ENCODE data around the gene KDM6A. TPM values are rescaled to one million over a fixed set of nuclear protein-coding genes. Genes with fewer than 3 reads are reported as not detected.
"Not testable (repeated sequence)": the region's sequence is repeated elsewhere in the genome, so short reads cannot be mapped to it uniquely, and the experiment has no call there.

Gene KDM6A
- total RNA-seq, 2 donors from 2014 or later, result 8.8 to 15.3 TPM

DNA sequence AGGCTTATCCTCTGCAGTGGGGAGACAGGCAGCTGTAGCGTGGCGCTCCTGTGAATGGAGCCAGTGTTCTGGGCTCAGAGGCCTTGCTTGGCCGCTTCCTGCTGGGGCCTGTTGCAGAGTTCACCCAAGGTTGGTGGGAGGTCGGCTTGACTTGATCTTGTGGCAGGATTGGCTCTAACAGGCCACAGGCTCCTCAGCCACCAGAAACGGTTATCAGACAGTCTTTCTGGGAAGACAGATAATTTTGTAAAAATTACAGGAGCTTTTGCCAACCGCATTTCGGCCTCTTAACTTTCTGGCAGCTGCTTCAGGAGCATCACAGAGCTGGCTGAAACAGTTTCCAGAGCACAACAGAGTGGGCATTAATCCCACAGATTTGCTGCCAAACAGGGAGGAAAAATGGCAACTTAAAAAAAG is 261.3 kb downstream of the KDM6A start:
- DNase-seq, result peak; percentile 52
- ATAC-seq, result peak; percentile 93 to 94
- intact Hi-C loops (cut with DNase I), result no loop called here

DNA sequence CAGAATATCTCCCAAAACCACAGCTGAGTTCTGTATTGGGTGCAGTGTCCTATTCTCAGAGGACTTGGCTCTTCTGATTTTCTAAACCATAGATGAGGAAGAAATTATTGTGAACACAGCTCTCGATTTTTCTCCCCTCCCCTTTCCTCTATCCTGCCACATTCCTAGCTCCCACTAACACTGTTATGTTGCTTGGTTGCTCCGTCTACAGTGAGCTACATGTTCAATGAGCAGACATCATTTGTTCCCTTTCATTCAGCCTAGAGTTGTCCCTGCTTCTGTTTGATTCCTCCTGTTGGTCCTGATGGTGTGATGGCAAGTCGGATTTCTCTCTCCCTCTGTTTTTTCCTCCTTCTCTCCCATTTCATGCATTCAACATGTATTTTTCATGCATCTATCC is 261.8 kb downstream of the KDM6A start:
- intact Hi-C loops (cut with DNase I), result no loop called here
- DNase-seq (no peak), ATAC-seq (peak; percentile 62 to 68)

DNA sequence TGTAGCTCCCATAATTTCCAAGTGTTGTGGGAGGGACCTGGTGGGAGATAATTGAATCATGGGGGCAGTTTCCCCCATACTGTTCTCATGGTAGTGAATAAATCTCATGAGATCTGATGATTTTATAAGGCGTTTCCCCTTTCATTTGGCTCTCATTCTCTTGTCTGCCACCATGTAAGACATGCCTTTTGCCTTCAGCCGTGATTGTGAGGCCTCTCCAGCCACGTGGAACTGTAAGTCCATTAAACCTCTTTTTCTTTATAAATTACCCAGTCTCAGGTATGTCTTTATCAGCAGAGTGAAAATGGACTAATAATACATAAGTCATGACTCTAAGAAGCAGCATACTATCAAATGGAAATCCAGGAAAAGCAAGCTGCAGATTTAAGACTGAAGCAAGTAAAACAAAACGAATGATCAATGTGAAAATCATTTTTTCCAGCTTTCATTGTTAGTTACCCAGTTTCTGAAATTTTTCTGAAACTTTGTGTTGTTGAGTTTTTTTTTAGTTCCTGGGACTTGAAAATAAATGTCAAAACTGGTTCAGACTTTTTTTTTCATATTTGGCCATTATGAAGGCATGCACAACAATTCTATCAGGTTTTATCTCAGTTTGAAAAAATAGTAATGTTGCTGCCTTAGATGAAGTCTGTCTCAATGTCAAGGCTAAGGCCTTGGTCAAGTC is 262.5 kb downstream of the KDM6A start:
- DNase-seq, result not testable (repeated sequence)

DNA sequence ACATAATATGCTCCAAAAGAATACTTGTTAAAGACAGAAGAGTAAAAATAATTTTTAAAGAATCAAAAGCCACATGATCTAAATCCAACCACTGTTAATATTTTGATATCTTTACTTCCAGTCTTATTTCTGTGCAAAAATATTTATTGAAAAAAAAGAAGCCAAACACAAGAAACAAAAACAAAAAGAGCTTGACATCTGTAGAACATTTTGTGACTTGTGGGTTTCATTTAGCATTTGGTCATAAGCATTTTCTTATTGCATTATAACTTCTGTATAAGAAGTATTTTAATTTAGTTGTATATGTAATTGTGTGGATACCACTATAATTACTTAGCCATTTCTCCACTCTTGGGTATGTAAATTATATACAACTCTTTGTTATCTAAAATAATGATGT is 264.5 kb downstream of the KDM6A start:
- intact Hi-C loops (cut with DNase I), result no loop called here
- ATAC-seq, result no peak
- DNase-seq, result no peak

More for the DNA sequence above, 262.5 kb downstream of the KDM6A start:
- ATAC-seq; intact Hi-C loops (cut with DNase I): not testable (repeated sequence)

DNA sequence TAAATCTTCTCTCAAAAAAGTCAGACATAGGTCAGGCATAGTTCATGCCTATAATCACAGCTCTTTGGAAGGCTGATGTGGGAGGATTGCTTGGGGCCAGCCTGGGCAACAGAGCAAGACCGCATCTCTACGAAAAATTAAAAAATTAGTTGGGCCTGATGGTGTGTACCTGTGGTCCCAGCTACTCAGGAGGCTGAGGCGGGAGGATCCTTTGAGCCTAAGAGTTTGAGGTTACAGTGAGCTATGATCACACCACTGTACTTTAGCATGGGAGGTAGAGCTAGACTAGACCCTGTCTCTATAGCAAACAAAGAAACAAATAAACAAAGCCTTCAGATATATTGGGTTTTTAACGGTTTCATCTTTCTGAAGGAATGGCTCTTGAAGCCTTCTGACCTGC is 265.5 kb downstream of the KDM6A start:
- intact Hi-C loops (cut with DNase I), result no loop called here
- no peak for ATAC-seq

DNA sequence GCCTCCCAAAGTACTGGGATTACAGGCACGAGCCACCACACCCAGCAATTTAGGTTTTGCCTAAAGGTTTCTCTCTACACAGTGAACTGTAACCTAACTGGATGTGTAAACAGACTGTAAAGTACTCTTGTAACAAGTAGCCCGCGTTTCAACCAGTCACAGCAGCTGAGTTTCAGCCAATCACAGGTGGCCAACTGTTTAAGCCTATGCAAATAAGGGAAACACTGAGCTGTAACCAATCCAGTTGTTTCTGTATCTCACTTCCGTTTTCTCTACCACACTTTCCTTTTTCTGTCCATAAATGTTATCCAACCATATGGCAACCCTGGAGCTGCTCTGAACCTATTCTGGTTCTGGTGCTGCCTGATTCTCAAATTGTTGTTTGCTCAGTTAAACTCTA is 267.8 kb downstream of the KDM6A start:
- DNase-seq, result no peak
- ATAC-seq, result no peak
- intact Hi-C loops (cut with DNase I), result no loop called here

More for the DNA sequence above, 265.5 kb downstream of the KDM6A start:
- no peak for DNase-seq

DNA sequence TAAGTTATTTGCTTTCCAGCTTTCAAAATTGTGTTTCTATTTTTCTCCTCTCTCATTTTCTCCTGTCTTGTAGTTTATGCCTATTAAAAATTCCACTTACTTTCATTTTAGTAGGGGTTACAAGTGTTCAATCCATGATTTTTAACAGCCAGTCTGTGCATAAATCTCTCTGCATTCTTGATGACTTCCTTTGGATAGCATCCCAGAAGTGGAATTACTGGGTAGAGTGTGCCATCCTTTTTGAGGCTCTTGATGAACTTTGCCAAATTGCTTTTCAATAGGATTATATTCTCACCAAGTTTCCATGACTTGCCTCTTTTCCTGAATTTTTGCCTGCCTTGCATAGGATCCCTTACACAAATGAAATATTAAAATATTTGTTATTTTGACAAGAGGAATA is 269.2 kb downstream of the KDM6A start:
- DNase-seq (no peak), ATAC-seq (no peak)
- intact Hi-C loops (cut with DNase I), result no loop called here

DNA sequence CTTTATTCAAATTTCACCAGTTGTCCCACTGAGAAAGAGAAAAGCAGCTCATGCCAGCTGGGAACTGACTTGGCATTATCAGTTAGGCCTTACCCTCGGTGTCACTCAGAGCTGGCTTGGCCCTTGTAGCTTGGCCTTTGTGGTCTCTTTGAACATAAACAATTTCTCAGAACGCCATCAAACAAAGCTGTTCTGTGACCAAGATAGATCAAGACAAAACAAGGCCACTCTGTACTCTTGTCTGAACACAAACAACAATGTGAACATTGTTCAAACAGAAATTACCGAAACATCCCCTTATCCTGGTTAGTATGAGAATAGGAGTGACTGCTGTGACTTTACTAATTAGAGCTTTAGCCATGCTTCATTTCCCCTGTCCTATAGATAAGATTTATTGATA is 270.5 kb downstream of the KDM6A start:
- DNase-seq (no peak), ATAC-seq (no peak)
- intact Hi-C loops (cut with DNase I), result no loop called here

DNA sequence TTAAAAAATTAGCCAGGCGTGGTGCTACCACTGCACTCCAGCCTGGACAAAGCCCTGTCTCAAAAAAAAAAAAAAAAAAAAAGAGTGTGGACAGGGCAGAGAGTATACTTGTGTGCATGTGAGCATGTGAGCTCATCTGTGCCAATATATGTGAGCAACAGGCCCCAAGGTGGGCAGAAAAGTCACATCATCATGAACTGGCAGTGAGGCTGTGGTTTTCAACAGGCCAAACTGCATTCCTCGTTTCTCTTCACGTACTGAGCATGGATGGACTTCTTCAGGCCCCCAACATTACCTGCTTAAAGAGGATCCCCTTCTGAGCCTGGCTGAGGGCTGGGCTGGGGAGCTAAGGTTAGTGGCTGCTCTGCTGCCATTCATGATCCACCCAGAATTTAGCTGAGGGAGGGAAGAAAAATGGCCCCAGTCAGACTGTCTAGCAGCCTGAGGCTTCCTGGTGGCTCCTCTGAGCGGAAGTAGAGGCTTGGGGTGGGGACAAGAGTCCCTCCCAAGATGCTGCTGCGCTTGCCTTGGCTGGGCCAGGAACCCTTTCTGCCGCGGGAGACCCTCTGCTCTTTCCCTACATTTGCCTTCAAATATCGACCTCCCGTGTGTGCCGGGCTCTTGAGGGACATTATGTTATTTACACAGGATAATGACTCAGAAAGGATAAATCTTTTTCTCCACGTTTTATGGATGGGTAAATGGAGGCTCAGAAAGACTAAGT is 272.7 kb downstream of the KDM6A start:
- ATAC-seq (no peak), DNase-seq (no peak)
- intact Hi-C loops (cut with DNase I), result no loop called here

DNA sequence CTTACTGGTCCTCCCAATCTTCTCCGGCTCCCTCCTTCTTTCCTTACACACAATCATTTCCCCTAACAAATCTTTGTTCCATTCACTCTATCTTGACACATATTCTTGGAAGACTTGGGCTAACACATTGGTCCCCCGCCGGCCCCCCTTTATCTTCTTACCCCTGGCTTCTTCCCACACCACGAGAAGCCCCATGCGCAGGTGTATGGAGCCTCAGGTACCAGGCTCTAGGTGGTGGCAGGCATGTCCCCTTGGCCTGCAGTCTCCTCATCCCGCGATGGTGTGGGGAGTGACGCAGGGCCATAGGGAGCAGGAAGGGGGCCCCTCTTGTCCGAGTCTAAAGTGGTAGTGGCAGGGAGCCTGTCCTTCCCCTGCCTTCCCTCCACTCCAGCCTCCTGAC is 277.8 kb downstream of the KDM6A start:
- ATAC-seq (no peak), DNase-seq (no peak)
- intact Hi-C loops (cut with DNase I), result no loop called here

DNA sequence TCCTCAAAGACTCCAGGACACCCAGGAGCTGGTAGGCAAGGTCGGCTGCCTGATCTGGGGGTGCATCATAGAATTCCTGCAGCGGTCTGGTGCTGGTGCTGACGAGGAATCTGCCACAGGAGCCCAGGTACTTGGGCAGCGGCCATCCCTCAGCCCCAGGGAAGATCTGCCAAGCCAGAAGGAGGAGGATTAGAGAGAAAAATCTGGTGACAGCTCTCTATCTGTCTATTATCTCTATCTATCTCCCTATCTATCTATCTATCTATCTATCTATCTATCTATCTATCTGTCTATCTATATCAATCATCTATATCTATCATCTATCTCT is 281.0 kb downstream of the KDM6A start:
- no peak for DNase-seq
- intact Hi-C loops (cut with DNase I), result no loop called here
- no peak for ATAC-seq

DNA sequence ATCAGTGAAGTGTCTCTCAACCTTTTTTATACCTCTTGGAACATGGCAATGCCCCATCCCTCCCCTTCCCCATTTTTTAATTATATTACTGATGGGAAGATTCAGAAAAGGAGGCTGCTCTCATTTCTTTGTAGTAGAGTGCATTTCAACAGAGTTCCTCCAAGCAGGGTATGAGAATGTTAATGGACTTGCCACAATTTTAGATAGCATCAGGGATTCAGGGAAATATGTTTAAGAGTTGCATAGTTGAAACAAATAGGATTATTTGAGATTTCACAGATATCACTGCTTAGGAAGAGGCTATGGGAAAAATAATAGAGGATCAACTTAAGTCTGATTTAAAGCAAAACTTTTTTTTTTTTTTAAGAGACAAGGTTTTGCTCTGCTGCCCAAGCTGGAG is 281.5 kb downstream of the KDM6A start:
- ATAC-seq, result no peak
- intact Hi-C loops (cut with DNase I), result no loop called here
- no peak for DNase-seq

DNA sequence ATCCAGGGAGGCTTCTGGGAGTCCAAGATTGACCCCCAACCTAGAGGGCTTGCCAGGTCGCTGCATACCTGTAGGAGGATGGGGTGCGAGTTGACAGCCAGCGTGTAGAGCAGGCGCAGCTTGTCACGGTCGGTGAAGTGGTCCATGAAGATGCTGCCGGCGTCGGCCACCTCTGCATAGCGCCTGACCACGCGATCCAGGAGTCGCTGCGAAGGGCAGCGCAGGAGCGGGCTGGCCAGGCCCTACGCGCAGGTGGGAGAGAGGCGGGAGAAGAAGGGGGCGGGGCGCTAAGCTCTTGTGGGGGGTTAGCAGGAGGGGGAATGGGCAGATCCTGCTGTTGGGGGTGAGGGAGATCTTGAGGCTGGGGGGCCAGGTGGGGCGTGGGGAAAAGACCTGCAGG is 284.7 kb downstream of the KDM6A start:
- no peak for DNase-seq
- intact Hi-C loops (cut with DNase I), result no loop called here
- no peak for ATAC-seq

Other genes starting within 250 kb of the KDM6A start
- not detected for gene DUSP21, start 29.2 kb upstream of the KDM6A start, total RNA-seq